GM12891 (cell line): Measurements from ENCODE around the gene GRIFIN.

ENCODE experiments used
- DNase-seq: peaks from one replicate; pipeline ENCODE4 v3.0.0; 2011; ENCODE audit warnings: low spot score; ENCODE audit not compliant: insufficient read length
- FAIRE-seq: peaks from 2 replicates; lab custom pipeline; 2011; peaks lifted over from hg19 to GRCh38; lab: Jason Lieb, UNC
- PAX5 ChIP-seq: IDR thresholded peaks from 2 replicates; pipeline ENCODE4 v1.6.1; 2011; ENCODE audit warnings: low read length, moderate library complexity, mild to moderate bottlenecking; ENCODE audit not compliant: insufficient read depth, severe bottlenecking
- POLR2A ChIP-seq: IDR thresholded peaks from 2 replicates; pipeline ENCODE4 v1.6.1; 2011; ENCODE audit warnings: low read depth, low read length, control low read depth
- POLR2AphosphoS5 ChIP-seq: IDR thresholded peaks from 2 replicates; pipeline ENCODE4 v1.6.1; 2011; ENCODE audit warnings: low read depth, low read length, control low read depth
- POU2F2 ChIP-seq: IDR thresholded peaks from 2 replicates; pipeline ENCODE4 v1.6.1; 2011; ENCODE audit warnings: low read depth, mild to moderate bottlenecking, control low read depth, low read length, moderate library complexity
- SPI1 ChIP-seq: IDR thresholded peaks from 2 replicates; pipeline ENCODE4 v1.6.1; 2011; ENCODE audit warnings: low read depth, low read length, control low read depth
- TAF1 ChIP-seq: IDR thresholded peaks from 2 replicates; pipeline ENCODE4 v1.6.1; 2011; ENCODE audit warnings: low read depth, low read length, control low read depth

GRIFIN gene

GRCh38 chr7:2435146-2435545 is 41.1 kb downstream of the GRIFIN start:
- DNase-seq: no peak
- no peak for FAIRE-seq

DNA sequence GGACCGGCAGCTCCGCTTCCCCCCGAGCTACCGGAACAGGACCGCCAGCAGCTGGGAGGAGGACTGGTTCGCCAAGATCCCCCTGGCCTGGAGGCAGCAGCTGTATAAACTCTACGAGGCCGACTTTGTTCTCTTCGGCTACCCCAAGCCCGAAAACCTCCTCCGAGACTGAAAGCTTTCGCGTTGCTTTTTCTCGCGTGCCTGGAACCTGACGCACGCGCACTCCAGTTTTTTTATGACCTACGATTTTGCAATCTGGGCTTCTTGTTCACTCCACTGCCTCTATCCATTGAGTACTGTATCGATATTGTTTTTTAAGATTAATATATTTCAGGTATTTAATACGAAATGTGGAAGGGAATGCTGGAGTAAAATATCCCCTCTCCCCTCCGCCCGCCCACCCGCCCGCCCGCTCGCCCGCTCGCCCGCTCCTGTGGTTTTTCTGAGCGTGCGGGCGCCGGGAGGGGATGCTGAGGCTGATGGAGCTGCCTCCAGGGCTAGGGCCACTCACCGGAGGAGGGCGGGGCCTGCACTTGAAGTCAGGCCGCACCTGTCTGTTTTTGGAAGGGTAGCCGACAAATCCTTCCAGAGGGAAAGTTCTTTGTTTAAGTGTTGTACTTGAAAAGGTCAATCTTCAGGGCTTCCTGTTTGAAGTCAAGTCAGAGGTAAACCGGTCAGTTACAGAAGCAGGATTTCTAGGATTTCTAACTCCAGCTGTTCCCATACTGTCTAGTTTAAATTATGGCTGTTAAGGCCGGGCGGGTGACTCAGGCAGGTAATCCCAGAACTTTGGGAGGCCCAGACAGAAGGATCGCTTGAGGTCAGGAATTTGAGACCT is 42.3 kb downstream of the GRIFIN start:
- TF ChIP-seq TAF1 (no peak), PAX5 (no peak), SPI1 (no peak), POLR2AphosphoS5 (no peak), POU2F2 (no peak), POLR2A (no peak)

More at GRCh38 chr7:2435146-2435545, 41.1 kb downstream of the GRIFIN start:
- no peak for TF ChIP-seq TAF1
- no peak for TF ChIP-seq POU2F2
- TF ChIP-seq POLR2A: no peak

GRCh38 chr7:2432910-2433712 is 43.1 kb downstream of the GRIFIN start:
- no peak for DNase-seq
- no peak for FAIRE-seq
- TF ChIP-seq POU2F2: no peak
- TF ChIP-seq POLR2AphosphoS5: no peak
- TF ChIP-seq POLR2A: no peak
- TF ChIP-seq TAF1: no peak
- TF ChIP-seq PAX5: no peak
- no peak for TF ChIP-seq SPI1

More for the DNA sequence above, 42.3 kb downstream of the GRIFIN start:
- DNase-seq (no peak), FAIRE-seq (no peak)

GRCh38 chr7:2431260-2431867 is 44.8 kb downstream of the GRIFIN start:
- peak; percentile 52 for FAIRE-seq
- TF ChIP-seq POLR2A (no peak), PAX5 (no peak), TAF1 (no peak), SPI1 (no peak)
- DNase-seq: no peak

DNA sequence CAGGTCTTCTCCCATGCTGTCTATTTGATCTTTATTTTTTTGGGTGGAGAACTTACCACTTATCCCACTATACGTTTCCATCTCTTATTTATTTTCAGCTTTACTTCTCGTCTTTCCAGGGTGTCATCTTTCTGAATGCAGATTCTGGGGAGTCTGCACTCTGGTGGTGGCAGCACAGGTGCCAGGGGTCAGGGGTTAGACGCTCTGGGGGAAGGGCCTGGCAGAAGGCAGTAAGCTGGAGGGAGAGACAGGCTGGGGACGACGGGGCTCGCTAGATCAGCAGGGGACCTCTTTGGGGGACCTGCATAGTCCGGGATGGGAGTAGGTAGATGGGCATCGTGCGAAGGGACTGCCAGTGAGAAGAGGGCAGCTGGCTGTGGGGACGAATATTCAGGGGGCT is 50.4 kb downstream of the GRIFIN start:
- DNase-seq (no peak), FAIRE-seq (no peak)
- no peak for TF ChIP-seq POLR2A
- TF ChIP-seq PAX5: no peak
- no peak for TF ChIP-seq SPI1
- no peak for TF ChIP-seq TAF1
- no peak for TF ChIP-seq POU2F2
- no peak for TF ChIP-seq POLR2AphosphoS5
